Measurements from ENCODE around the gene SPEG. TPM values are rescaled to one million over a fixed set of nuclear protein-coding genes. Genes with fewer than 3 reads are reported as not detected.

The SPEG gene
- total and polyA plus RNA-seq, 2 donors (not counting 3 experiments of a cell fraction or from before 2014, with no cell fraction given): 0.84 to 3.5 TPM

DNA sequence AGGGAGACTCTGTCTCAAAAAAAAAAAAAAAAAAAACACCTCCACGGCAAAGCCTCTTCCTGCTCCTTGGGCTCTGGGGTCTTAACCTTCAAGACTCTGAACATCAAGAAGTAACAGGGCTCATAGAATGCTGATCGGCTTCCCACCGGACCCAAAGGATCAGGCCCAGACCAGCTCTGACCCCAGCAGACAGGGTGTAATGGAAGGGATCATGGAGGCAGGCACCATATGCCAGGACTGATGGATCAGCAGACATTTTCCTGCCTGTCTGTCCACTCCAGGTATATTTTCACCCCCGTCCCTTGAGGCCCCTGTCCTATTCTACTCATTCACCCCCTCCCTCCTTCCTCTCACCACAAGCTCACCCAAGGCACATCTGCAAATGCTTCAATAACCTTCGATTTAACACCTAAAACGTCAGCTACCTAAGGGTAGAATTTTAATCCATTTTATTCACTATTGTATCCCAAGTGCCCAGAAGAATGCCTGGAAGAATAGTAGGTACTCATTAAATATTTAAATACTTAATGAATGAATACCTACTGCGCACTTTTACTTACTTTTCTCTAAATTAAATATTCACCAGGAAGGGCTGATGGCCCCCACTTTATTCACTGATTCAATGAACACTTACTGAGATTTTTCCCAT is 4.6 kb upstream of the SPEG start:
- H3K4me1 ChIP-seq (ENCODE audit: control insufficient read depth, extremely low read depth, insufficient read depth, low read length): no peaks in the 10 kb centered on the region
- no peak overlapping the region for H2AFZ ChIP-seq (ENCODE audit: low read depth, low read length)
- CTCF ChIA-PET: interaction anchor here (0.9 to 1.6 kb wide), 6 partner anchors 28 to 213 kb away, joined by 3 to 25 read pairs (median 5); a partner anchor contains a TSS
- no peaks in the 10 kb centered on the region for H3K36me3 ChIP-seq (ENCODE audit: control insufficient read depth in 2 of 2, extremely low read depth in 1 of 2, insufficient read depth in 2 of 2, low read length in 2 of 2)
- POLR2A ChIA-PET: no interaction called here
- no peaks in the 10 kb centered on the region for H4K20me1 ChIP-seq (replicated peaks; ENCODE audit: control insufficient read depth, extremely low read depth, insufficient read depth, low read length)
- TF ChIP-seq MAX (IDR thresholded peaks at IDR 0.05; ENCODE audit: insufficient read depth, insufficient read length) (no peak), CTCF (IDR thresholded peaks at IDR 0.05; ENCODE audit: extremely low read depth in 1 of 2, insufficient read depth in 1 of 2, low read depth in 1 of 2, low read length in 2 of 2) (no peak), GATA2 (IDR thresholded peaks at IDR 0.05; ENCODE audit: insufficient read depth, insufficient read length, low read depth, low read length) (no peak), FOS (IDR thresholded peaks at IDR 0.05; ENCODE audit: borderline replicate concordance, insufficient read depth, low read length) (no peak), MYC (IDR thresholded peaks at IDR 0.05; ENCODE audit: low read depth, low read length) (no peak), POLR2A (IDR thresholded peaks at IDR 0.05; ENCODE audit: low read depth, low read length) (no peak), EZH2 (IDR thresholded peaks at IDR 0.05; ENCODE audit: borderline replicate concordance, low read depth, low read length, severe bottlenecking) (no peak), JUN (IDR thresholded peaks at IDR 0.05; ENCODE audit: borderline replicate concordance, insufficient read depth, insufficient read length, low read depth) (no peak), POLR2AphosphoS5 (IDR thresholded peaks at IDR 0.05; ENCODE audit: insufficient read depth, low read depth, low read length) (no peak)
- H3K27me3 ChIP-seq (ENCODE audit: control insufficient read depth in 2 of 2, insufficient read depth in 2 of 2, low read length in 2 of 2): peaks cover 8 to 12% of the 10 kb centered on the region in 2 experiments
- H3K9me3 ChIP-seq (replicated peaks; ENCODE audit: control insufficient read depth, insufficient read depth, low read length): no peaks in the 10 kb centered on the region
- DNase-seq (ENCODE audit: low read depth, low spot score) (no peak), FAIRE-seq (no peak)
- BruUV-seq (replicated peaks): no TSS peak
- intact Hi-C loops (cut with micrococcal nuclease): loop anchor here (1.0 to 2.0 kb wide), 2 partner anchors 12 to 27 kb away; partner anchors contain the start of gene DES
- H3K27ac ChIP-seq (ENCODE audit: insufficient read depth, low read depth, low read length): no peak overlapping the region
- no peak overlapping the region for H3K9ac ChIP-seq (replicated peaks; ENCODE audit: extremely low read depth, insufficient read depth, low read length)
- H3K79me2 ChIP-seq (ENCODE audit: control insufficient read depth, insufficient read depth, low read length): no peaks in the 10 kb centered on the region
- no peaks in the 10 kb centered on the region for H3K9me1 ChIP-seq (replicated peaks; ENCODE audit: control insufficient read depth, extremely low read depth, insufficient read depth, low read length)
- H3K4me2 ChIP-seq (ENCODE audit: insufficient read depth, low read length): no peak overlapping the region
- dilution Hi-C loops (cut with MboI; ENCODE audit: extremely low pct_ligation_motif_present, low sequenced_read_pairs): no loop called here
- no peak overlapping the region for H3K4me3 ChIP-seq (replicated peaks in 1 of 3; ENCODE audit: insufficient read depth in 1 of 3, low read depth in 1 of 3, low read length in 3 of 3)
